BE2C (cell line): ENCODE results near the gene ATOX1.

Experiments used
- DNase-seq: peaks from one replicate; pipeline ENCODE4 v3.0.0-alpha.2; 2020
- H3K27me3 ChIP-seq: fragments of 250-450 bp; sonication (Bioruptor Pico); 2 replicates; pipeline ENCODE4 v1.5.1; 2020; ENCODE audit warnings: mild to moderate bottlenecking
- H3K36me3 ChIP-seq: fragments of 250-450 bp; sonication (Bioruptor Pico); 2 replicates; pipeline ENCODE4 v1.5.1; 2020; ENCODE audit warnings: mild to moderate bottlenecking
- H3K4me1 ChIP-seq: fragments of 250-450 bp; sonication (Bioruptor Pico); 2 replicates; pipeline ENCODE4 v1.5.1; 2020
- H3K4me3 ChIP-seq: 2 replicates; pipeline ENCODE4 v1.5.1; 2011; ENCODE audit warnings: low read depth, low read length
- H3K9me3 ChIP-seq: fragments of 250-450 bp; sonication (Bioruptor Pico); 2 replicates; pipeline ENCODE4 v1.5.1; 2020
- CTCF ChIP-seq: IDR thresholded peaks from 2 replicates; pipeline ENCODE4 v1.5.1; 2012; ENCODE audit warnings: mild to moderate bottlenecking, low read depth, low read length

Gene ATOX1

GRCh38 chr5:151758141-151758429 lies 346 bp downstream of the ATOX1 start:
- H3K9me3 ChIP-seq, result no peaks in the 10 kb centered on the region
- no peaks in the 10 kb centered on the region for H3K27me3 ChIP-seq
- H3K36me3 ChIP-seq, result no peaks in the 10 kb centered on the region
- peak overlapping the region; percentile 94 for H3K4me3 ChIP-seq
- no peaks in the 10 kb centered on the region for H3K4me1 ChIP-seq
- DNase-seq, result no peak
- TF ChIP-seq CTCF, result no peak

GRCh38 chr5:151757233-151758140 lies 944 bp downstream of the ATOX1 start:
- H3K4me1 ChIP-seq, result no peaks in the 10 kb centered on the region
- DNase-seq, result no peak
- H3K27me3 ChIP-seq, result no peaks in the 10 kb centered on the region
- H3K9me3 ChIP-seq, result no peaks in the 10 kb centered on the region
- TF ChIP-seq CTCF, result no peak
- H3K36me3 ChIP-seq, result no peaks in the 10 kb centered on the region
- H3K4me3 ChIP-seq, result peak overlapping the region; percentile 94

- no peaks in the 10 kb centered on the region for H3K4me1 ChIP-seq
- no peaks in the 10 kb centered on the region for H3K36me3 ChIP-seq
- no peaks in the 10 kb centered on the region for H3K9me3 ChIP-seq
- TF ChIP-seq CTCF, result no peak
- H3K4me3 ChIP-seq, result no peak overlapping the region
- H3K27me3 ChIP-seq, result no peaks in the 10 kb centered on the region
- DNase-seq, result no peak
Observed at GRCh38 chr5:151755383-151755782, 3.0 kb downstream of the ATOX1 start.

GRCh38 chr5:151751593-151751992 lies 6.8 kb downstream of the ATOX1 start:
- H3K9me3 ChIP-seq, result no peaks in the 10 kb centered on the region
- H3K4me3 ChIP-seq, result no peak overlapping the region
- no peak for DNase-seq
- TF ChIP-seq CTCF, result no peak
- H3K36me3 ChIP-seq, result no peaks in the 10 kb centered on the region
- H3K27me3 ChIP-seq, result no peaks in the 10 kb centered on the region
- H3K4me1 ChIP-seq, result no peaks in the 10 kb centered on the region

- Histone ChIP-seq H3K9me3 (no peaks in the 10 kb centered on the region), H3K4me1 (no peaks in the 10 kb centered on the region), H3K27me3 (no peaks in the 10 kb centered on the region), H3K4me3 (no peak overlapping the region), H3K36me3 (no peaks in the 10 kb centered on the region; the same call in 1 of the 2 replicates)
- TF ChIP-seq CTCF, result no peak
- no peak for DNase-seq
Observed at GRCh38 chr5:151751091-151751490, 7.3 kb downstream of the ATOX1 start.

- TF ChIP-seq CTCF, result no peak
- no peak for DNase-seq
- no peaks in the 10 kb centered on the region for H3K4me1 ChIP-seq
- H3K9me3 ChIP-seq, result no peaks in the 10 kb centered on the region
- no peak overlapping the region for H3K4me3 ChIP-seq
- H3K27me3 ChIP-seq, result no peaks in the 10 kb centered on the region
- H3K36me3 ChIP-seq, result no peaks in the 10 kb centered on the region; the same call in 1 of the 2 replicates
Observed at GRCh38 chr5:151750121-151750520, 8.3 kb downstream of the ATOX1 start.
